ENCODE measurements around the gene SREBF2. TPM values are rescaled to one million over a fixed set of nuclear protein-coding genes. Genes with fewer than 3 reads are reported as not detected.

SREBF2 gene
- total RNA-seq, 2 experiments from 2014 or later, result 167 to 312 TPM

- ChIA-PET POLR2A (interaction anchor here (1.7 kb wide), 1 partner anchor 25 kb away, joined by 4 read pairs; the partner anchor contains the start of gene SREBF2), CTCF (ENCODE audit: unreplicated experiment) (no interaction called here)
- Histone ChIP-seq H3K79me2 (ENCODE audit: insufficient read depth, low read depth, low read length) (peaks cover 100% of the 10 kb centered on the region), H4K20me1 (ENCODE audit: insufficient read depth, low read length) (peaks cover 8% of the 10 kb centered on the region; the same call in 1 of the 2 replicates), H3K9me3 (ENCODE audit: low read length) (no peaks in the 10 kb centered on the region; the same call in 1 of the 2 replicates), H3K27ac (ENCODE audit: low read depth, low read length, poor library complexity, severe bottlenecking) (peak overlapping the region; percentile 98), H2AFZ (ENCODE audit: low read length) (no peak overlapping the region), H3K4me1 (ENCODE audit: insufficient read depth, low read length, poor library complexity, severe bottlenecking) (peaks cover 82% of the 10 kb centered on the region), H3K36me3 (ENCODE audit: insufficient read depth, low read length) (peaks cover 57% of the 10 kb centered on the region), H3K4me2 (ENCODE audit: low read length) (peak overlapping the region; percentile 98), H3K9me2 (ENCODE audit: insufficient read depth, low read length) (no peaks in the 10 kb centered on the region), H3K4me3 (ENCODE audit: low read depth, low read length, poor library complexity, severe bottlenecking) (no peak overlapping the region)
- intact Hi-C loops (cut with micrococcal nuclease; ENCODE audit: unreplicated experiment), result loop anchor here (1.0 kb wide), 1 partner anchor 23 kb away; no protein-coding TSS in a partner anchor
- DNase-seq (ENCODE audit: low spot score), result peak; percentile 81
- no TSS peak for BruUV-seq (replicated peaks)
- TF ChIP-seq EZH2phosphoT487 (IDR thresholded peaks at IDR 0.05; ENCODE audit: borderline replicate concordance, low read depth, low read length) (no peak), CTCF (conservative IDR thresholded peaks at IDR 0.05; ENCODE audit: low read length) (peak; percentile 94)
These were observed 24.4 kb downstream of the SREBF2 start for GRCh38 chr22:41857155-41857859.

GRCh38 chr22:41857860-41858199 is 24.9 kb downstream of the SREBF2 start:
- Histone ChIP-seq H2AFZ (ENCODE audit: low read length) (no peak overlapping the region), H3K4me1 (ENCODE audit: insufficient read depth, low read length, poor library complexity, severe bottlenecking) (peaks cover 87% of the 10 kb centered on the region), H3K27ac (ENCODE audit: low read depth, low read length, poor library complexity, severe bottlenecking) (peak overlapping the region; percentile 98), H4K20me1 (ENCODE audit: insufficient read depth, low read length) (peaks cover 8% of the 10 kb centered on the region; the same call in 1 of the 2 replicates), H3K4me3 (ENCODE audit: low read depth, low read length, poor library complexity, severe bottlenecking) (no peak overlapping the region), H3K9me3 (ENCODE audit: low read length) (no peaks in the 10 kb centered on the region; the same call in 1 of the 2 replicates), H3K79me2 (ENCODE audit: insufficient read depth, low read depth, low read length) (peaks cover 100% of the 10 kb centered on the region), H3K9me2 (ENCODE audit: insufficient read depth, low read length) (no peaks in the 10 kb centered on the region), H3K4me2 (ENCODE audit: low read length) (peak overlapping the region; percentile 98), H3K36me3 (ENCODE audit: insufficient read depth, low read length) (peaks cover 53% of the 10 kb centered on the region)
- no peak for DNase-seq (ENCODE audit: low spot score)
- ChIA-PET CTCF (ENCODE audit: unreplicated experiment) (no interaction called here), POLR2A (no interaction called here)
- intact Hi-C loops (cut with micrococcal nuclease; ENCODE audit: unreplicated experiment), result loop anchor here (1.0 kb wide), 1 partner anchor 24 kb away; no protein-coding TSS in a partner anchor
- TF ChIP-seq EZH2phosphoT487 (IDR thresholded peaks at IDR 0.05; ENCODE audit: borderline replicate concordance, low read depth, low read length) (no peak), CTCF (conservative IDR thresholded peaks at IDR 0.05; ENCODE audit: low read length) (peak; percentile 33)
- BruUV-seq (replicated peaks), result TSS peak; percentile 31

- TF ChIP-seq CTCF (conservative IDR thresholded peaks at IDR 0.05; ENCODE audit: low read length) (no peak), EZH2phosphoT487 (IDR thresholded peaks at IDR 0.05; ENCODE audit: borderline replicate concordance, low read depth, low read length) (no peak)
- BruUV-seq (replicated peaks), result no TSS peak
- peaks cover 79% of the 10 kb centered on the region for H3K4me1 ChIP-seq (ENCODE audit: insufficient read depth, low read length, poor library complexity, severe bottlenecking)
- no peaks in the 10 kb centered on the region for H3K9me2 ChIP-seq (ENCODE audit: insufficient read depth, low read length)
- H3K36me3 ChIP-seq (ENCODE audit: insufficient read depth, low read length), result peaks cover 57% of the 10 kb centered on the region
- peak overlapping the region; percentile 63 for H3K4me3 ChIP-seq (ENCODE audit: low read depth, low read length, poor library complexity, severe bottlenecking)
- intact Hi-C loops (cut with micrococcal nuclease; ENCODE audit: unreplicated experiment), result loop anchor here (1.0 kb wide), 1 partner anchor 29 kb away; the partner anchor contains the start of gene SREBF2
- no peak overlapping the region for H2AFZ ChIP-seq (ENCODE audit: low read length)
- CTCF ChIA-PET (ENCODE audit: unreplicated experiment), result interaction anchor here (0.7 to 1.4 kb wide), 8 partner anchors 16 to 195 kb away, joined by 3 to 6 read pairs (median 3); no protein-coding TSS in a partner anchor
- peak overlapping the region; percentile 98 for H3K27ac ChIP-seq (ENCODE audit: low read depth, low read length, poor library complexity, severe bottlenecking)
- H4K20me1 ChIP-seq (ENCODE audit: insufficient read depth, low read length), result peaks cover 5% of the 10 kb centered on the region; the same call in 1 of the 2 replicates
- H3K9me3 ChIP-seq (ENCODE audit: low read length), result no peaks in the 10 kb centered on the region; the same call in 1 of the 2 replicates
- peaks cover 98% of the 10 kb centered on the region for H3K79me2 ChIP-seq (ENCODE audit: insufficient read depth, low read depth, low read length)
- DNase-seq (ENCODE audit: low spot score), result peak; percentile 84
- H3K4me2 ChIP-seq (ENCODE audit: low read length), result peak overlapping the region; percentile 98
- POLR2A ChIA-PET, result interaction anchor here (0.6 to 2.5 kb wide), 19 partner anchors 10 to 841 kb away, joined by 3 to 10 read pairs (median 4); partner anchors contain the start of genes CCDC134, CENPM and SREBF2
These were observed 29.2 kb downstream of the SREBF2 start for GRCh38 chr22:41862160-41862529.
